Astrocyte (in vitro differentiated cells and primary cell): ENCODE results near the gene SCYL3. TPM values are rescaled to one million over a fixed set of nuclear protein-coding genes. Genes with fewer than 3 reads are reported as not detected.

Source experiments
- DNase-seq: peaks from one replicate; pipeline ENCODE4 v3.0.0-alpha.2; 2010; ENCODE audit warnings: low read depth
- FAIRE-seq: peaks from 2 replicates; lab custom pipeline; 2011; peaks lifted over from hg19 to GRCh38; lab: Jason Lieb, UNC
- H2AFZ ChIP-seq: 2 replicates; pipeline ENCODE4 v1.6.0; 2012; ENCODE audit warnings: low read depth, low read length, inconsistent platforms
- H3K27ac ChIP-seq: 2 replicates; pipeline ENCODE4 v1.5.1; 2011; ENCODE audit warnings: low read depth, low read length, inconsistent platforms
- H3K27me3 ChIP-seq: 2 replicates; pipeline ENCODE4 v1.6.0; 2011; ENCODE audit warnings: low read length, inconsistent platforms; ENCODE audit not compliant: insufficient read depth
- H3K36me3 ChIP-seq: 2 replicates; pipeline ENCODE4 v1.5.1; 2011; ENCODE audit warnings: low read length, inconsistent platforms; ENCODE audit not compliant: insufficient read depth
- H3K4me1 ChIP-seq: 2 replicates; pipeline ENCODE4 v1.5.1; 2011; ENCODE audit warnings: low read length, inconsistent platforms; ENCODE audit not compliant: insufficient read depth
- H3K4me2 ChIP-seq: 2 replicates; pipeline ENCODE4 v1.6.0; 2012; ENCODE audit warnings: low read length, inconsistent platforms
- H3K4me3 ChIP-seq: 2 replicates; pipeline ENCODE4 v1.5.1; 2011; ENCODE audit warnings: low read depth, mild to moderate bottlenecking, low read length, inconsistent platforms; ENCODE audit not compliant: insufficient read depth
- H3K79me2 ChIP-seq: 2 replicates; pipeline ENCODE4 v1.6.0; 2012; ENCODE audit warnings: mild to moderate bottlenecking, low read length, inconsistent platforms; ENCODE audit not compliant: insufficient read depth
- H3K9ac ChIP-seq: 2 replicates; pipeline ENCODE4 v1.6.0; 2012; ENCODE audit warnings: mild to moderate bottlenecking, low read length, inconsistent platforms
- H3K9me3 ChIP-seq: 2 replicates; pipeline ENCODE4 v1.5.1; 2012; ENCODE audit warnings: low read depth, mild to moderate bottlenecking, low read length, inconsistent platforms; ENCODE audit not compliant: insufficient read depth
- H4K20me1 ChIP-seq: 2 replicates; pipeline ENCODE4 v1.6.0; 2012; ENCODE audit warnings: low read length, inconsistent platforms; ENCODE audit not compliant: insufficient read depth
- H3K27ac Mint-ChIP-seq: one replicate; pipeline ENCODE4 v1.8.0; 2021; ENCODE audit warnings: mild to moderate bottlenecking, mixed read lengths; ENCODE audit not compliant: unreplicated experiment
- H3K27me3 Mint-ChIP-seq: one replicate; pipeline ENCODE4 v1.8.0; 2021; ENCODE audit warnings: low read depth, mixed read lengths; ENCODE audit not compliant: unreplicated experiment
- H3K36me3 Mint-ChIP-seq: one replicate; pipeline ENCODE4 v1.8.0; 2021; ENCODE audit warnings: low read depth, mixed read lengths; ENCODE audit not compliant: unreplicated experiment
- H3K4me1 Mint-ChIP-seq: one replicate; pipeline ENCODE4 v1.8.0; 2021; ENCODE audit warnings: low read depth, mixed read lengths; ENCODE audit not compliant: unreplicated experiment
- H3K4me3 Mint-ChIP-seq: one replicate; pipeline ENCODE4 v1.8.0; 2021; ENCODE audit warnings: mild to moderate bottlenecking, moderate library complexity, mixed read lengths; ENCODE audit not compliant: unreplicated experiment
- H3K9me3 Mint-ChIP-seq: one replicate; pipeline ENCODE4 v1.8.0; 2021; ENCODE audit warnings: mild to moderate bottlenecking, mixed read lengths; ENCODE audit not compliant: unreplicated experiment
- EZH2 ChIP-seq: IDR thresholded peaks from 2 replicates; pipeline ENCODE4 v1.6.1; 2012; ENCODE audit warnings: mild to moderate bottlenecking, low read length, inconsistent platforms; ENCODE audit not compliant: insufficient read depth
- total RNA-seq: library from RNA; stranded (reverse); gene quantifications from 2 replicates; pipeline ENCODE4 v1.2.1, GENCODE V29; 2021
- TF ChIP-seq, protein P1 (sequence below): IDR thresholded peaks from 2 replicates; pipeline ENCODE4 v1.5.1; 2011; ENCODE audit warnings: low read depth, mild to moderate bottlenecking, inconsistent platforms, low read length, moderate library complexity; ENCODE audit not compliant: insufficient read depth

The SCYL3 gene
- total RNA-seq, 1 donor from 2014 or later = 6.2 TPM

DNA sequence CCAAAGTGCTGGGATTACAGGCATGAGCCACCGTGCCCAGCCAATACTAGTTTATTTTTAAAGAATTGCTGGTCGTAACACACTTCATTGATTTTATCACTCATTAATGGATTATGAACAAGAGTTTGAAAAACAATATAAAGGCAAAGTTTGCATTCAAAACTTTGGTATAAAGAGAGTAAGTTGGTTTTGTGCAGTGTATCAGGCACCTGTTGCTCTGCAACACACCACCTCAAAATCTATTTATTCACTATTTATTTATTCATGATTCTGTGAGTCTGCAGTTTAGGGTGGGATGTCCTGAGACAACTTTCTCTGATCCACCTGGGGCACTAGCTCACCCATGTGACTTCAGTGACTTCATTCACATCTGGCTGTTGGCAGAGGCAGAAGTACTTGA is 88.8 kb downstream of the SCYL3 start:
- H3K27me3 Mint-ChIP-seq = no peaks in the 10 kb centered on the region
- no peak overlapping the region for H3K4me3 Mint-ChIP-seq
- H3K9me3 Mint-ChIP-seq = no peaks in the 10 kb centered on the region
- Histone ChIP-seq H3K36me3 (peaks cover 16% of the 10 kb centered on the region), H3K79me2 (peaks cover 4% of the 10 kb centered on the region), H4K20me1 (no peaks in the 10 kb centered on the region), H3K4me1 (no peaks in the 10 kb centered on the region), H3K4me3 (no peak overlapping the region), H3K9ac (no peak overlapping the region), H3K4me2 (no peak overlapping the region), H3K9me3 (no peaks in the 10 kb centered on the region), H3K27me3 (no peaks in the 10 kb centered on the region), H3K27ac (no peak overlapping the region), H2AFZ (no peak overlapping the region)
- TF ChIP-seq, protein P1, sequence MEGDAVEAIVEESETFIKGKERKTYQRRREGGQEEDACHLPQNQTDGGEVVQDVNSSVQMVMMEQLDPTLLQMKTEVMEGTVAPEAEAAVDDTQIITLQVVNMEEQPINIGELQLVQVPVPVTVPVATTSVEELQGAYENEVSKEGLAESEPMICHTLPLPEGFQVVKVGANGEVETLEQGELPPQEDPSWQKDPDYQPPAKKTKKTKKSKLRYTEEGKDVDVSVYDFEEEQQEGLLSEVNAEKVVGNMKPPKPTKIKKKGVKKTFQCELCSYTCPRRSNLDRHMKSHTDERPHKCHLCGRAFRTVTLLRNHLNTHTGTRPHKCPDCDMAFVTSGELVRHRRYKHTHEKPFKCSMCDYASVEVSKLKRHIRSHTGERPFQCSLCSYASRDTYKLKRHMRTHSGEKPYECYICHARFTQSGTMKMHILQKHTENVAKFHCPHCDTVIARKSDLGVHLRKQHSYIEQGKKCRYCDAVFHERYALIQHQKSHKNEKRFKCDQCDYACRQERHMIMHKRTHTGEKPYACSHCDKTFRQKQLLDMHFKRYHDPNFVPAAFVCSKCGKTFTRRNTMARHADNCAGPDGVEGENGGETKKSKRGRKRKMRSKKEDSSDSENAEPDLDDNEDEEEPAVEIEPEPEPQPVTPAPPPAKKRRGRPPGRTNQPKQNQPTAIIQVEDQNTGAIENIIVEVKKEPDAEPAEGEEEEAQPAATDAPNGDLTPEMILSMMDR = no peak
- no peak for TF ChIP-seq EZH2
- H3K36me3 Mint-ChIP-seq = no peaks in the 10 kb centered on the region
- H3K4me1 Mint-ChIP-seq = peaks cover 1% of the 10 kb centered on the region
- DNase-seq (no peak), FAIRE-seq (no peak)
- no peak overlapping the region for H3K27ac Mint-ChIP-seq

GRCh38 chr1:169802888-169803287 is 90.8 kb downstream of the SCYL3 start:
- no peaks in the 10 kb centered on the region for H3K36me3 Mint-ChIP-seq
- H3K27me3 Mint-ChIP-seq = no peaks in the 10 kb centered on the region

More at GRCh38 chr1:169802888-169803287, 90.8 kb downstream of the SCYL3 start:
- no peak overlapping the region for H3K27ac ChIP-seq
- H3K36me3 ChIP-seq = peaks cover 16% of the 10 kb centered on the region
- no peak for FAIRE-seq
- H2AFZ ChIP-seq = no peak overlapping the region
- H3K27me3 ChIP-seq = no peaks in the 10 kb centered on the region
- H4K20me1 ChIP-seq = no peaks in the 10 kb centered on the region
- H3K4me2 ChIP-seq = no peak overlapping the region
- TF ChIP-seq, protein P1 = no peak
- no peak for TF ChIP-seq EZH2
- H3K9ac ChIP-seq = no peak overlapping the region
- peaks cover 11% of the 10 kb centered on the region for H3K79me2 ChIP-seq
- H3K9me3 ChIP-seq = no peaks in the 10 kb centered on the region
- Mint-ChIP-seq H3K4me1 (peaks cover 1% of the 10 kb centered on the region), H3K4me3 (no peak overlapping the region), H3K9me3 (no peaks in the 10 kb centered on the region), H3K27ac (no peak overlapping the region)
- H3K4me1 ChIP-seq = no peaks in the 10 kb centered on the region
- DNase-seq = no peak
- no peak overlapping the region for H3K4me3 ChIP-seq

Other genes with a start within 250 kb of the SCYL3 start
- gene SELL, start 182.3 kb downstream of the SCYL3 start, total RNA-seq = 0.54 and 1.5 TPM in 2 replicates
- not detected in 2 replicates for gene SELE, start 159.8 kb downstream of the SCYL3 start, total RNA-seq
- 3.9 and 4.1 TPM in 2 replicates for gene METTL18, start 99.0 kb downstream of the SCYL3 start, total RNA-seq
- gene KIFAP3, start 180.8 kb upstream of the SCYL3 start, total RNA-seq = 32.8 and 39.1 TPM in 2 replicates